HepG2 (cell line): ENCODE measurements around the gene PMS1. TPM values are rescaled to one million over a fixed set of nuclear protein-coding genes. Genes with fewer than 3 reads are reported as not detected.

ENCODE experiments used
- CHCHD3 ChIP-seq: sonication (generic); formaldehyde crosslinking; IDR thresholded peaks from 2 replicates; pipeline ENCODE4 v1.8.0; 2022; ENCODE audit warnings: mild to moderate bottlenecking, missing genetic modification reagents, moderate library complexity
- HNRNPH1 ChIP-seq: fragments of 200-400 bp; formaldehyde crosslinking; optimal IDR thresholded peaks from 2 replicates; pipeline ENCODE3; 2017; ENCODE audit warnings: mild to moderate bottlenecking, low read depth, low read length
- KAT7 ChIP-seq: IDR thresholded peaks from 2 replicates; pipeline ENCODE4 v1.6.1; 2018; ENCODE audit warnings: borderline replicate concordance, missing compliant biosample characterization
- MXD4 ChIP-seq: IDR thresholded peaks from 2 replicates; pipeline ENCODE4 v1.6.1; 2016; ENCODE audit warnings: mild to moderate bottlenecking, missing biosample characterization, missing genetic modification reagents
- PAWR ChIP-seq: sonication (generic); formaldehyde crosslinking; IDR thresholded peaks from 2 replicates; pipeline ENCODE4 v1.4.0; 2020; ENCODE audit warnings: missing genetic modification reagents, mild to moderate bottlenecking, borderline replicate concordance
- PHF5A ChIP-seq: IDR thresholded peaks from one replicate; pipeline ENCODE4 v1.6.1; 2018; ENCODE audit warnings: low read depth, missing genetic modification reagents; ENCODE audit not compliant: unreplicated experiment
- RBFOX2 ChIP-seq: fragments of 200-400 bp; formaldehyde crosslinking; IDR thresholded peaks from 2 replicates; pipeline ENCODE4 v1.6.1; 2017; ENCODE audit warnings: low read depth, mild to moderate bottlenecking, low read length
- SMAD1 ChIP-seq: sonication (generic); formaldehyde crosslinking; IDR thresholded peaks from 2 replicates; pipeline ENCODE4 v1.4.0; 2020; ENCODE audit warnings: missing genetic modification reagents, low read depth, mild to moderate bottlenecking, borderline replicate concordance
- SYNCRIP ChIP-seq: fragments of 200-400 bp; formaldehyde crosslinking; IDR thresholded peaks from 2 replicates; pipeline ENCODE4 v1.6.1; 2018; ENCODE audit warnings: mild to moderate bottlenecking, low read depth, low read length; ENCODE audit not compliant: insufficient read depth
- TBX2 ChIP-seq: sonication (generic); formaldehyde crosslinking; IDR thresholded peaks from 2 replicates; pipeline ENCODE4 v1.5.0; 2020; ENCODE audit warnings: missing genetic modification reagents, mild to moderate bottlenecking, borderline replicate concordance
- ZBTB40 ChIP-seq, 2 experiments: fragments of 450-650 bp in 1 of 2; sonication (generic) in 1 of 2; formaldehyde crosslinking in 1 of 2; IDR thresholded peaks; 2 replicates each; pipeline versions ENCODE4 v1.6.1 to v1.8.0; 2016 to 2022; ENCODE audit warnings: antibody characterized with exemption in 1 of 2, mild to moderate bottlenecking in 1 of 2, missing genetic modification reagents in 1 of 2
- ZIK1 ChIP-seq: sonication (generic); formaldehyde crosslinking; IDR thresholded peaks from 2 replicates; pipeline ENCODE4 v1.5.0; 2020; ENCODE audit warnings: mild to moderate bottlenecking, low read depth, missing genetic modification reagents, borderline replicate concordance
- ZMYM3 ChIP-seq: sonication (generic); formaldehyde crosslinking; IDR thresholded peaks from 2 replicates; pipeline ENCODE4 v1.5.1; 2020; ENCODE audit warnings: mild to moderate bottlenecking, missing genetic modification reagents
- ZNF644 ChIP-seq: IDR thresholded peaks from 2 replicates; pipeline ENCODE4 v1.6.1; 2016; ENCODE audit warnings: low read depth
- ZNF792 ChIP-seq: IDR thresholded peaks from 2 replicates; pipeline ENCODE4 v1.6.1; 2016
- polyA plus RNA-seq, 8 experiments: library from polyadenylated mRNA; depleted of rRNA in 3 of 8; stranded (reverse) in 7 of 8; unstranded in 1 of 8; fragments of >200 nt; fragmentation: Illumina TruSeq in 4 of 8; extraction: Trizol in 4 of 8; gene quantifications; 2 replicates each; pipeline versions ENCODE4 v1.2.1 to v1.2.3, GENCODE V29; 2011 to 2016; ENCODE audit warnings: low read depth in 4 of 8, missing spikeins in 1 of 8, mixed read lengths in 1 of 8; ENCODE audit not compliant: insufficient read depth in 1 of 8
- total RNA-seq, 5 experiments: library from RNA; depleted of rRNA; stranded (reverse); fragments of >200 nt; fragmentation: Illumina TruSeq; extraction: Trizol; gene quantifications; 2 replicates each; pipeline ENCODE4 v1.2.3, GENCODE V29; 2016; ENCODE audit warnings: low read depth in 1 of 5
- TF ChIP-seq, protein P1 (sequence below): sonication (generic); formaldehyde crosslinking; IDR thresholded peaks from 2 replicates; pipeline ENCODE4 v1.5.1; 2020; ENCODE audit warnings: missing genetic modification reagents, mild to moderate bottlenecking, borderline replicate concordance
- TF ChIP-seq, protein P2 (sequence below): sonication (generic); formaldehyde crosslinking; IDR thresholded peaks from 2 replicates; pipeline ENCODE4 v1.5.0; 2020; ENCODE audit warnings: missing genetic modification reagents

The PMS1 gene
- total and polyA plus RNA-seq, 2 of the 13 experiments (the other 11 are each of a cell fraction or from before 2014, with no cell fraction given), result 14.6 to 39.9 TPM

GRCh38 chr2:189762551-189763298, 21.5 kb upstream of the PMS1 start, which contains the start of gene OSGEPL1 (continued):
- TF ChIP-seq, protein P1, sequence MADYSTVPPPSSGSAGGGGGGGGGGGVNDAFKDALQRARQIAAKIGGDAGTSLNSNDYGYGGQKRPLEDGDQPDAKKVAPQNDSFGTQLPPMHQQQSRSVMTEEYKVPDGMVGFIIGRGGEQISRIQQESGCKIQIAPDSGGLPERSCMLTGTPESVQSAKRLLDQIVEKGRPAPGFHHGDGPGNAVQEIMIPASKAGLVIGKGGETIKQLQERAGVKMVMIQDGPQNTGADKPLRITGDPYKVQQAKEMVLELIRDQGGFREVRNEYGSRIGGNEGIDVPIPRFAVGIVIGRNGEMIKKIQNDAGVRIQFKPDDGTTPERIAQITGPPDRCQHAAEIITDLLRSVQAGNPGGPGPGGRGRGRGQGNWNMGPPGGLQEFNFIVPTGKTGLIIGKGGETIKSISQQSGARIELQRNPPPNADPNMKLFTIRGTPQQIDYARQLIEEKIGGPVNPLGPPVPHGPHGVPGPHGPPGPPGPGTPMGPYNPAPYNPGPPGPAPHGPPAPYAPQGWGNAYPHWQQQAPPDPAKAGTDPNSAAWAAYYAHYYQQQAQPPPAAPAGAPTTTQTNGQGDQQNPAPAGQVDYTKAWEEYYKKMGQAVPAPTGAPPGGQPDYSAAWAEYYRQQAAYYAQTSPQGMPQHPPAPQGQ (CRISPR knock-in tag), result no peak
- TF ChIP-seq ZBTB40 (IDR thresholded peaks at IDR 0.05) (peak; percentile 59), ZBTB40 (CRISPR knock-in tag; IDR thresholded peaks at IDR 0.05) (peak; percentile 72), HNRNPH1 (no peak), SYNCRIP (no peak), TBX2 (CRISPR knock-in tag) (peak; percentile 91), RBFOX2 (peak; percentile 65), KAT7 (CRISPR knock-in tag) (peak; percentile 89), ZNF644 (CRISPR knock-in tag) (no peak), ZIK1 (CRISPR knock-in tag) (peak; percentile 86; the same call in 1 of the 2 replicates), MXD4 (peak; percentile 93), ZNF792 (CRISPR knock-in tag) (peak; percentile 62; the same call in 1 of the 2 replicates), PHF5A (no peak), PAWR (no peak; the same call in 1 of the 2 replicates), CHCHD3 (CRISPR knock-in tag) (0 out of 2 replicates have a peak, but pooled peaks have one; percentile 66), SMAD1 (CRISPR knock-in tag) (peak; percentile 44; the same call in 1 of the 2 replicates), ZMYM3 (peak; percentile 76; the same call in 1 of the 2 replicates)
- TF ChIP-seq, protein P2, sequence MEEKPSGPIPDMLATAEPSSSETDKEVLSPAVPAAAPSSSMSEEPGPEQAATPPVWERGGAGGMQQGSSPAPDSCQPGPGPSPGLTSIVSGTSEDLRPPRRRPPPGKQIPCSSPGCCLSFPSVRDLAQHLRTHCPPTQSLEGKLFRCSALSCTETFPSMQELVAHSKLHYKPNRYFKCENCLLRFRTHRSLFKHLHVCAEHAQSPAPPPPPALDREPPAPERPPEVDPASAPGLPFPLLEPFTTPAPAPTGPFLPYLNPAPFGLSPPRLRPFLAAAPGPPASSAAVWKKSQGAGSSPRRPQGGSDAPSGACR, result peak; percentile 73; the same call in 1 of the 2 replicates
